Right lobe of liver (tissue), 6 donors: Measurements from ENCODE around the gene GRAMD4. TPM values are rescaled to one million over a fixed set of nuclear protein-coding genes. Genes with fewer than 3 reads are reported as not detected.

Experiments used
- ATAC-seq, 4 donors: fragments of 200-7000 bp; cut with Tn5 transposase; one replicate each; pipeline ENCODE4 v1.9.1; 2020; ENCODE audit warnings: mild to moderate bottlenecking in 4 of 4, moderate library complexity in 4 of 4
- DNase-seq, 3 donors: peaks; one replicate each; pipeline ENCODE4 v3.0.0-alpha.2; 2020
- H3K27ac ChIP-seq, 3 donors: fragments of 200-600 bp; one replicate each; pipeline ENCODE4 v1.8.0; 2022
- H3K27me3 ChIP-seq, 2 donors: fragments of 200-600 bp; one replicate each; pipeline ENCODE4 v1.8.0; 2022
- H3K36me3 ChIP-seq, 4 donors: fragments of 200-600 bp; sonication (generic) in 1 of 4; one replicate each; pipeline versions ENCODE4 v1.5.1 to v1.8.0; 2017 to 2022; ENCODE audit warnings: control low read depth in 1 of 4
- H3K4me1 ChIP-seq, 4 donors: fragments of 200-600 bp; sonication (generic) in 1 of 4; one replicate each; pipeline versions ENCODE4 v1.5.1 to v1.8.0; 2017 to 2022; ENCODE audit warnings: control low read depth in 1 of 4
- H3K4me3 ChIP-seq, 3 donors: fragments of 200-600 bp; one replicate each; pipeline ENCODE4 v1.8.0; 2022
- H3K9me3 ChIP-seq, 4 donors: fragments of 200-600 bp; sonication (generic) in 1 of 4; one replicate each; pipeline versions ENCODE4 v1.5.1 to v1.8.0; 2017 to 2022; ENCODE audit warnings: control low read depth in 1 of 4
- POLR2A ChIP-seq: fragments of 450-650 bp; IDR thresholded peaks from one replicate; pipeline ENCODE4 v1.6.1; 2017; ENCODE audit warnings: antibody characterized with exemption, mild to moderate bottlenecking
- WGBS: methylation state at CpG from one replicate; pipeline ENCODE4 v1.1.6; 2018; ENCODE audit warnings: low coverage, low lambda C conversion rate; ENCODE audit not compliant: insufficient coverage; ENCODE audit errors: missing lambda C conversion rate; 5-methylcytosine and 5-hydroxymethylcytosine counted together
- intact Hi-C, 2 donors: fragments of 100-400 bp; cut with DNase I; formaldehyde crosslinking; loops; one replicate each; pipeline versions ENCODE4 v1.11.2 to v1.14.1; 2022
- total RNA-seq, 6 experiments: library from RNA; depleted of rRNA in 2 of 6; stranded (reverse); fragments of >200 nt in 2 of 6; fragmentation: NEBNext Ultra II Directional in 3 of 6; extraction: Animal tissue kit (Norgen Biotek cat#: 25700) in 3 of 6; gene quantifications; one replicate each; pipeline versions ENCODE4 v1.1.0 to v1.2.4, GENCODE V29; 2016 to 2023
- TF ChIP-seq, protein P1 (sequence below), 4 donors: fragments of 200-600 bp in 3 of 4; fragments of 450-650 bp in 1 of 4; IDR thresholded peaks; one replicate each; pipeline versions ENCODE4 v1.5.1 to v1.8.0; 2016 to 2022; ENCODE audit warnings: antibody characterized with exemption in 4 of 4, mild to moderate bottlenecking in 2 of 4
- donor health status: DM: no; HTN: yes; CAD: no.
- donor health status: DM: no; HTN: no; CAD: no.
- donor health status: DM: no; HTN: no; CAD: no.
- donor health status: DM: no; HTN: yes; CAD: no.
- donor health status: DM: no; HTN: yes; CAD: no.

Gene GRAMD4
- total RNA-seq, 6 experiments from 2014 or later, result 29.7 to 72.0 (median 34.8) TPM

- TF ChIP-seq POLR2A, result no peak
- TF ChIP-seq, protein P1, sequence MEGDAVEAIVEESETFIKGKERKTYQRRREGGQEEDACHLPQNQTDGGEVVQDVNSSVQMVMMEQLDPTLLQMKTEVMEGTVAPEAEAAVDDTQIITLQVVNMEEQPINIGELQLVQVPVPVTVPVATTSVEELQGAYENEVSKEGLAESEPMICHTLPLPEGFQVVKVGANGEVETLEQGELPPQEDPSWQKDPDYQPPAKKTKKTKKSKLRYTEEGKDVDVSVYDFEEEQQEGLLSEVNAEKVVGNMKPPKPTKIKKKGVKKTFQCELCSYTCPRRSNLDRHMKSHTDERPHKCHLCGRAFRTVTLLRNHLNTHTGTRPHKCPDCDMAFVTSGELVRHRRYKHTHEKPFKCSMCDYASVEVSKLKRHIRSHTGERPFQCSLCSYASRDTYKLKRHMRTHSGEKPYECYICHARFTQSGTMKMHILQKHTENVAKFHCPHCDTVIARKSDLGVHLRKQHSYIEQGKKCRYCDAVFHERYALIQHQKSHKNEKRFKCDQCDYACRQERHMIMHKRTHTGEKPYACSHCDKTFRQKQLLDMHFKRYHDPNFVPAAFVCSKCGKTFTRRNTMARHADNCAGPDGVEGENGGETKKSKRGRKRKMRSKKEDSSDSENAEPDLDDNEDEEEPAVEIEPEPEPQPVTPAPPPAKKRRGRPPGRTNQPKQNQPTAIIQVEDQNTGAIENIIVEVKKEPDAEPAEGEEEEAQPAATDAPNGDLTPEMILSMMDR (IDR thresholded peaks at IDR 0.05), result no peak
- Histone ChIP-seq H3K4me3 (no peak overlapping the region), H3K36me3 (no peaks in the 10 kb centered on the region), H3K27ac (no peak overlapping the region), H3K9me3 (no peaks in the 10 kb centered on the region), H3K4me1 (peaks cover 0 to 4% (median 0%) of the 10 kb centered on the region in 4 donors), H3K27me3 (no peaks in the 10 kb centered on the region)
- 86% methylated on average over 5 of the region's 6 CpGs for WGBS
- intact Hi-C loops, result no loop called here
- no peak for DNase-seq
- ATAC-seq, result no peak
Measured at GRCh38 chr22:46605117-46605516, 15.1 kb upstream of the GRAMD4 start.

DNA sequence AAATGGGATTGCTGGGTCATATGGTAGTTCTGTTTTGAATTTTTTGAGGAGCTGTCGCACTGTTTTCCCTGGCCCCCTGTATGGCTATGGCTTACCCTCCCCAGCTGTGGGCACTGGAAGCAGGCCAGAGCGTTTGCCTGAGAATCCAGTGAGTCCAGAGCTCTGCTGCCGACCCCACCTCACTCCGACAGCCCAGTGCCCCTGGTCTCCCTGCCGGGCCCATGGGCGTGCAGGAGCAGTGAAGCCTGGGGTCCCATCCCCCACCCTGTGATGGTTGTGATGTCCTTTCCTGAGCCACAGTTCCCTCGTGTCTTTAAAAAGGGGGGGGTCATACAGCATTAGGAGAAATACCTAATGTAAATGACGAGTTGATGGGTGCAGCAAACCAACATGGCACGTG, 13.3 kb upstream of the GRAMD4 start:
- no peaks in the 10 kb centered on the region for H3K9me3 ChIP-seq
- ATAC-seq (no peak), DNase-seq (no peak)
- no peak overlapping the region for H3K4me3 ChIP-seq
- no peaks in the 10 kb centered on the region for H3K27me3 ChIP-seq
- WGBS, result 65% methylated on average over 3 of the region's 9 CpGs
- H3K4me1 ChIP-seq, result peaks cover 0 to 4% (median 0%) of the 10 kb centered on the region in 4 donors
- no peak overlapping the region for H3K27ac ChIP-seq
- no peaks in the 10 kb centered on the region for H3K36me3 ChIP-seq
- intact Hi-C loops, result no loop called here
- TF ChIP-seq, protein P1 (IDR thresholded peaks at IDR 0.05), result no peak
- no peak for TF ChIP-seq POLR2A

- DNase-seq, result no peak
- intact Hi-C loops, result no loop called here
- Histone ChIP-seq H3K9me3 (no peaks in the 10 kb centered on the region), H3K4me3 (no peak overlapping the region), H3K36me3 (no peaks in the 10 kb centered on the region), H3K27me3 (no peaks in the 10 kb centered on the region), H3K4me1 (peaks cover 0 to 4% (median 0%) of the 10 kb centered on the region in 4 donors), H3K27ac (no peak overlapping the region)
- 83% methylated on average over 10 of the region's 27 CpGs for WGBS
- ATAC-seq, result no peak
- TF ChIP-seq, protein P1 (IDR thresholded peaks at IDR 0.05), result no peak
- TF ChIP-seq POLR2A, result no peak
Measured at GRCh38 chr22:46607483-46608114, 12.6 kb upstream of the GRAMD4 start.

DNA sequence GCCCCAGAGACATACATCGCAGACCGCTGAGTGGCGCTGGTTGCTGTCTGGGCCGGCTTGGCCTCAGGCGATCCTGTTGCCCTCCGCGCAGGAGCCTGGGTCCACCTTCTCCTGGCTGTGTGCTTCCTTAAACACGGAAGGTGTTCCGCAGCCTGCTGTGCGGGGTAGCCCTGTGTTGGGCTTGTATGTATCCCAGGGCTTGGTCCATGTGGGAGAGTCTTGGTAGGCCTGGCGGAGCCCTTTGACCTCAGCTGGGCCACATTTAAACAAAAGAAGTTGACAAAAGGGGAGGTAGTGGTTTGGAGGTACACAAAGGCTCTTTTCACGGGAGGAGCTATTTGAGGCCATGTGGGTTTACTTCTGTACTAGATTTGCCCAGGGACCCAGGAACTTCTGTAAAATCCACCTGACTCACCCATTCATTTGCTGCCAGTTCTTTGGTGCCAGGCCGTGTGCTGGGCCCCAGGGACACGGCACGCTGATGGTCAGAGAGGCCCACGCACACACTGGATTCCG, 11.0 kb upstream of the GRAMD4 start:
- ATAC-seq, result peak in 1 of 4 donors; percentile 24
- WGBS, result 79% methylated on average over 7 of the region's 17 CpGs
- H3K27ac ChIP-seq, result no peak overlapping the region
- H3K4me1 ChIP-seq, result peaks cover 0 to 8% (median 0%) of the 10 kb centered on the region in 4 donors
- TF ChIP-seq, protein P1 (IDR thresholded peaks at IDR 0.05), result no peak
- no peak for TF ChIP-seq POLR2A
- no peaks in the 10 kb centered on the region for H3K36me3 ChIP-seq
- H3K27me3 ChIP-seq, result no peaks in the 10 kb centered on the region
- H3K4me3 ChIP-seq, result no peak overlapping the region
- H3K9me3 ChIP-seq, result no peaks in the 10 kb centered on the region
- DNase-seq, result no peak
- intact Hi-C loops, result no loop called here
